H1 (cell line): ENCODE results near the gene FPR2. TPM values are rescaled to one million over a fixed set of nuclear protein-coding genes. Genes with fewer than 3 reads are reported as not detected.

Source experiments
- BACH1 ChIP-seq: IDR thresholded peaks from 2 replicates; pipeline ENCODE4 v1.6.1; 2012; ENCODE audit warnings: low read length, improper control_type of control experiment
- CEBPB ChIP-seq: IDR thresholded peaks from 2 replicates; pipeline ENCODE4 v1.6.1; 2012; ENCODE audit warnings: low read depth, low read length
- CHD7 ChIP-seq: fragments of 300-600 bp; sonication (generic); IDR thresholded peaks from 2 replicates; pipeline ENCODE4 v1.7.1; 2012; ENCODE audit warnings: low read length, moderate library complexity, mild to moderate bottlenecking, inconsistent platforms; ENCODE audit not compliant: insufficient replicate concordance
- CTCF ChIP-seq, 3 experiments: IDR thresholded peaks; 1 replicate in 2 of 3; 2 replicates in 1 of 3; pipeline versions ENCODE4 v1.5.1 to v1.6.1; 2011; ENCODE audit warnings: low read length in 3 of 3, mild to moderate bottlenecking in 3 of 3, inconsistent platforms in 2 of 3, low read depth in 1 of 3, moderate library complexity in 1 of 3; ENCODE audit not compliant: insufficient read depth in 1 of 3; ENCODE audit errors: control extremely low read depth in 1 of 3
- SIRT6 ChIP-seq: IDR thresholded peaks from one replicate; pipeline ENCODE4 v1.7.1; 2012; ENCODE audit warnings: low read length, inconsistent platforms
- SP1 ChIP-seq: IDR thresholded peaks from 2 replicates; pipeline ENCODE4 v1.6.1; 2011; ENCODE audit warnings: low read depth, low read length
- USF2 ChIP-seq: IDR thresholded peaks from 2 replicates; pipeline ENCODE4 v1.6.1; 2011; ENCODE audit warnings: low read length, improper control_type of control experiment
- polyA plus RNA-seq, 7 experiments: library from polyadenylated mRNA; depleted of rRNA in 3 of 7; stranded (reverse) in 5 of 7; unstranded in 2 of 7; fragments of >200 nt in 5 of 7; fragments of 200-250 nt in 2 of 7; gene quantifications; 1 replicate in 5 of 7; 2 replicates in 1 of 7; 4 replicates in 1 of 7; pipeline versions ENCODE4 v1.2.1 to v1.2.3, GENCODE V29; 2011 to 2013; ENCODE audit warnings: missing spikeins in 2 of 7, mixed read lengths in 2 of 7
- total RNA-seq: library from RNA; stranded (reverse); fragmentation: NEBNext Ultra II Directional; extraction: Animal tissue kit (Norgen Biotek cat#: 25700); gene quantifications from 2 replicates; pipeline ENCODE4 v1.2.1, GENCODE V29; 2021

Gene FPR2
- total and polyA plus RNA-seq, 2 of the 8 experiments (the other 6 are each of a cell fraction or from before 2014, with no cell fraction given), result 0.17 TPM; not detected in 1

GRCh38 chr19:51771376-51772130 lies 10.6 kb downstream of the FPR2 start (continued):
- TF ChIP-seq CTCF (IDR thresholded peaks at IDR 0.05; ENCODE audit: control extremely low read depth in 1 of 3, insufficient read depth in 1 of 3, low read depth in 1 of 3, low read length in 3 of 3) (no peak), SP1 (no peak), USF2 (no peak), CEBPB (no peak), SIRT6 (no peak), CHD7 (no peak), BACH1 (no peak)
